Tibial nerve (tissue), 3 donors: Measurements from ENCODE around the gene GABRA1.

Experiments
- POLR2A ChIP-seq, 2 donors: fragments of 450-650 bp; IDR thresholded peaks; one replicate each; pipeline ENCODE4 v1.6.1; 2017; ENCODE audit warnings: antibody characterized with exemption in 2 of 2, mild to moderate bottlenecking in 2 of 2, moderate library complexity in 2 of 2
- TF ChIP-seq, protein P1 (sequence below), 5 experiments: fragments of 200-600 bp in 3 of 5; fragments of 450-650 bp in 2 of 5; sonication (generic) in 3 of 5; IDR thresholded peaks; one replicate each; pipeline ENCODE4 v1.5.1; 2016 to 2019; ENCODE audit warnings: antibody characterized with exemption in 5 of 5, mild to moderate bottlenecking in 3 of 5, moderate library complexity in 2 of 5

DNA sequence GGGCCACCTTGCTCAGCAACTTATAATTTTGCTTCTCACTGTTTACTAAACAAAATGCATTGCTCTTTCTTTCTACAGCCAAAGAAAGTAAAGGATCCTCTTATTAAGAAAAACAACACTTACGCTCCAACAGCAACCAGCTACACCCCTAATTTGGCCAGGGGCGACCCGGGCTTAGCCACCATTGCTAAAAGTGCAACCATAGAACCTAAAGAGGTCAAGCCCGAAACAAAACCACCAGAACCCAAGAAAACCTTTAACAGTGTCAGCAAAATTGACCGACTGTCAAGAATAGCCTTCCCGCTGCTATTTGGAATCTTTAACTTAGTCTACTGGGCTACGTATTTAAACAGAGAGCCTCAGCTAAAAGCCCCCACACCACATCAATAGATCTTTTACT is 49.1 kb downstream of the GABRA1 start:
- TF ChIP-seq, protein P1, sequence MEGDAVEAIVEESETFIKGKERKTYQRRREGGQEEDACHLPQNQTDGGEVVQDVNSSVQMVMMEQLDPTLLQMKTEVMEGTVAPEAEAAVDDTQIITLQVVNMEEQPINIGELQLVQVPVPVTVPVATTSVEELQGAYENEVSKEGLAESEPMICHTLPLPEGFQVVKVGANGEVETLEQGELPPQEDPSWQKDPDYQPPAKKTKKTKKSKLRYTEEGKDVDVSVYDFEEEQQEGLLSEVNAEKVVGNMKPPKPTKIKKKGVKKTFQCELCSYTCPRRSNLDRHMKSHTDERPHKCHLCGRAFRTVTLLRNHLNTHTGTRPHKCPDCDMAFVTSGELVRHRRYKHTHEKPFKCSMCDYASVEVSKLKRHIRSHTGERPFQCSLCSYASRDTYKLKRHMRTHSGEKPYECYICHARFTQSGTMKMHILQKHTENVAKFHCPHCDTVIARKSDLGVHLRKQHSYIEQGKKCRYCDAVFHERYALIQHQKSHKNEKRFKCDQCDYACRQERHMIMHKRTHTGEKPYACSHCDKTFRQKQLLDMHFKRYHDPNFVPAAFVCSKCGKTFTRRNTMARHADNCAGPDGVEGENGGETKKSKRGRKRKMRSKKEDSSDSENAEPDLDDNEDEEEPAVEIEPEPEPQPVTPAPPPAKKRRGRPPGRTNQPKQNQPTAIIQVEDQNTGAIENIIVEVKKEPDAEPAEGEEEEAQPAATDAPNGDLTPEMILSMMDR (IDR thresholded peaks at IDR 0.05) = no peak
- TF ChIP-seq POLR2A (IDR thresholded peaks at IDR 0.05) = no peak
